ENCODE results near the gene SRMS. TPM values are rescaled to one million over a fixed set of nuclear protein-coding genes. Genes with fewer than 3 reads are reported as not detected.

The SRMS gene
- total and polyA plus RNA-seq, 10 donors, result 0.07 to 1.5 (median 0.78) TPM; not detected in 2

DNA sequence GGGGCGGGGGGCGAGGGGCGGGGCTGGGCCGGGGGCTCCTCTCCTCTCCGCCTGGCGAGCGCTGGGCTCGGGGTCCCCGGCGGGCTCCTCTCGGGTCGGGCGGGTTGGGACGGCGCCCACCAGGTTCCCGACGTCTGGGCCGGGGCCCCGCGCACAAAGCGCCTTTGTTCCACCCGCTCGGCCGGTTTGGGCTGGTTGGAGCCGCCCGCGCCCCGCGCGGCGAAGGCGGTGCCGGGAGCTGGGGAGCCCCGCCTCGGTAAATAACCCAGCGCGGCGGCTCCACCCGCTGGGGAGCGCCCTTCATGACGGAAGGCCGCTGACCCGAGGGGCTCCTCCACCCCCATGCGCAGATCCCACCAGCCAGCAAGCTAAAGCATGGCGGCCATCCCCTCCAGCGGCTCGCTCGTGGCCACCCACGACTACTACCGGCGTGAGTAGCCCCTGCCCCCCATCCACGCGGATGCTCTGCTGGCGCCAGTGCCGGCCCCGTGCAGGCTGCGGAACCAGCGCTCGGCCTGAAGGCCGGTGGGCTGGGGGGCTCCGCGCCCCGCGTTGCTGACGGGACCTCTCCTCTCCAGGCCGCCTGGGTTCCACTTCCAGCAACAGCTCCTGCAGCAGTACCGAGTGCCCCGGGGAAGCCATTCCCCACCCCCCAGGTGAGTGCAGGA is 26.5 kb downstream of the SRMS start:
- peaks cover 0 to 12% (median 8%) of the 10 kb centered on the region in 8 donors for H3K9me3 ChIP-seq
- WGBS, 5 donors, result 0 to 9% (median 3%) methylated on average over 9 to 68 of the region's 68 CpGs
- peaks cover 0 to 25% (median 8%) of the 10 kb centered on the region in 6 donors for H3K36me3 ChIP-seq
- peaks cover 14 to 49% (median 33%) of the 10 kb centered on the region in 6 donors for H3K4me1 ChIP-seq
- peak overlapping the region; percentile 78 to 97 (median 88) for H3K4me3 ChIP-seq
- H3K27ac ChIP-seq, result peak overlapping the region; percentile 81 to 96 (median 94)
- TF ChIP-seq POLR2A (IDR thresholded peaks at IDR 0.05) (no peak), POLR2AphosphoS5 (IDR thresholded peaks at IDR 0.05) (no peak)
- TF ChIP-seq, protein P1, sequence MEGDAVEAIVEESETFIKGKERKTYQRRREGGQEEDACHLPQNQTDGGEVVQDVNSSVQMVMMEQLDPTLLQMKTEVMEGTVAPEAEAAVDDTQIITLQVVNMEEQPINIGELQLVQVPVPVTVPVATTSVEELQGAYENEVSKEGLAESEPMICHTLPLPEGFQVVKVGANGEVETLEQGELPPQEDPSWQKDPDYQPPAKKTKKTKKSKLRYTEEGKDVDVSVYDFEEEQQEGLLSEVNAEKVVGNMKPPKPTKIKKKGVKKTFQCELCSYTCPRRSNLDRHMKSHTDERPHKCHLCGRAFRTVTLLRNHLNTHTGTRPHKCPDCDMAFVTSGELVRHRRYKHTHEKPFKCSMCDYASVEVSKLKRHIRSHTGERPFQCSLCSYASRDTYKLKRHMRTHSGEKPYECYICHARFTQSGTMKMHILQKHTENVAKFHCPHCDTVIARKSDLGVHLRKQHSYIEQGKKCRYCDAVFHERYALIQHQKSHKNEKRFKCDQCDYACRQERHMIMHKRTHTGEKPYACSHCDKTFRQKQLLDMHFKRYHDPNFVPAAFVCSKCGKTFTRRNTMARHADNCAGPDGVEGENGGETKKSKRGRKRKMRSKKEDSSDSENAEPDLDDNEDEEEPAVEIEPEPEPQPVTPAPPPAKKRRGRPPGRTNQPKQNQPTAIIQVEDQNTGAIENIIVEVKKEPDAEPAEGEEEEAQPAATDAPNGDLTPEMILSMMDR (IDR thresholded peaks at IDR 0.05 in 8 of 11, conservative IDR thresholded peaks at IDR 0.05 in 3 of 11), result peak in 1 of 11 experiments; percentile 26
- intact Hi-C loops (cut with DNase I; ENCODE audit: low total_unique reads), result no loop called here
- peak; percentile 94 for DNase-seq
- peaks cover 0 to 23% (median 0%) of the 10 kb centered on the region in 7 donors for H3K27me3 ChIP-seq (replicated peaks in 1 of 7)

DNA sequence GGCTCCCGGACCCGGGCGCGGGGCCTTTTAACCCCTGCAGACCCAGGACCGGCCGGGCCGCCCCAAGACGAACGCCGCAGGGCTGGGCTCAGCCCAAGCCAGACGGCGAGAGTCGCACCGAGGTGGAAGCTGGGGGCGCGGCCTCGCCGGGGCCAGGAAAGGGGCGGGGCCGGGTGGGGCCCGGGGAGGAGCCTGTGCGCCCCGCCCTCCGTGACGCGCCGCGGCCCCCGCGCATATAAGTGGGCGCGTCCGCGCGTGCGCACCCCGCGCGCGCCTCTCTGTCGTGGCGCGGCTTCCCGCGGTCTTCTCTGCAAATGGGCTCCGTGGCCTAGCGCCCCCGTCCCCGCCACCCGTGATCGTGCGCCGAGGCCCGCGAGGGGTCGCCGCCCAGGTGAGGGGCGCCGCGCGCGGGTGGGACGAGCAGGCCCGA is 27.0 kb downstream of the SRMS start, which contains the start of gene PPDPF:
Gene PPDPF, plus strand, starts transcription at position 262 of the 430 bp plus-strand sequence. CDS start 544 bp downstream, outside the sequence.
- Histone ChIP-seq H3K27ac (peak within 1 kb of the TSS; percentile 81 to 96 (median 94)), H3K4me3 (peak within 1 kb of the TSS; percentile 78 to 97 (median 88)), H3K27me3 (replicated peaks in 1 of 7) (peaks cover 0 to 23% (median 0%) of the 10 kb centered on the region in 7 donors), H3K9me3 (peaks cover 0 to 12% (median 8%) of the 10 kb centered on the region in 8 donors), H3K36me3 (peaks cover 0 to 25% (median 8%) of the 10 kb centered on the region in 6 donors), H3K4me1 (peaks cover 14 to 44% (median 33%) of the 10 kb centered on the region in 6 donors)
- TF ChIP-seq POLR2AphosphoS5 (IDR thresholded peaks at IDR 0.05), result peak; percentile 98
- TF ChIP-seq, protein P1 (IDR thresholded peaks at IDR 0.05 in 8 of 11, conservative IDR thresholded peaks at IDR 0.05 in 3 of 11), result peak in 1 of 11 experiments; percentile 1
- TF ChIP-seq POLR2A (IDR thresholded peaks at IDR 0.05), result peak; percentile 25 to 78 (median 63)
- intact Hi-C loops (cut with DNase I; ENCODE audit: low total_unique reads), result no loop called here
- 0 to 1% (median 1%) methylated on average over 23 to 64 of the region's 64 CpGs; no CpG with 5 or more reads in 1 of the 5 donors for WGBS, 5 donors
- peak; percentile 96 for DNase-seq

DNA sequence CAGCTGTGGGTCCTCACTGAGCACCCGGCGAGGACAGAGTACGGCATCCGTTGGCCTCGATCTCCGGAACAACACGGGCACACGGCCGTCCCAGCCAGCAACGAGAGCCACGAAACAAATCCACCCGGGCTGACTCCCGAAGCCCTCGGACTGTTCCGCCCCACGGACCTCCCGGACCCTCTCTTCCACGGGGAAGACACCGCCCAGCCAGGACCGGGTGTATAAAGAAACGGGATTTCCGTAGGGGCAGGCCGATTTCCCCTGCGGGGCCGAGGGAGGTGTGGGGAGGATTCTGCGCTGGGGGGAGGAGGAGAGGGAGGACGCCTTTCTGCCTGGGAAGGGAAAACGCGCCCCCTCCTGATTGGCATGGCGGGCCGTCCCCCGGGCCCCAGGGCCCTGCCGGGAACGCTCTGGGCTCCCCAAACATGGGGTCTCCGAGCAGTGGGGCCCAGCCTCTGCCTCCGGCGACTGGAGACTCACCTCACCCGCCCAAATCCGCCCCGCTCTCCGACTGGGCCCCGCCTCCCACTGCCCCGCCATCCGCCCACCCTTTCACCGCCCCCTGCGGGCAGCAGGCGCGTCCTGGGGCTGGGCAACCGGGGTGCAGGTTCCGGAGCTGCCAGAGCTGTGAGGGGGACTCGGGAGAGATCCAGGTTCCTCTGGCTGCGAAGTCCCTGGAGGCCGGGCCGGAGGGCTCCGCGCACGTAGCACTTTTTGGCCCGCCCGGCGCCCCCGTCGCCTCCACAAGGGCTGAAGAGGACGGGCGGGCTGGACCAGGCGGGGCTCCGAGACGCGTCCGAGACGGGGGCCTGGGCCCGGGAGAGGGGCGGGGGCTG is 27.7 kb downstream of the SRMS start:
- H3K4me1 ChIP-seq, result peaks cover 14 to 44% (median 33%) of the 10 kb centered on the region in 6 donors
- H3K27me3 ChIP-seq (replicated peaks in 1 of 7), result peaks cover 0 to 23% (median 0%) of the 10 kb centered on the region in 7 donors
- H3K27ac ChIP-seq, result peak overlapping the region; percentile 81 to 96 (median 94)
- intact Hi-C loops (cut with DNase I; ENCODE audit: low total_unique reads), result no loop called here
- H3K4me3 ChIP-seq, result peak overlapping the region; percentile 78 to 97 (median 88)
- H3K9me3 ChIP-seq, result peaks cover 0 to 15% (median 8%) of the 10 kb centered on the region in 8 donors
- H3K36me3 ChIP-seq, result peaks cover 0 to 25% (median 8%) of the 10 kb centered on the region in 6 donors
- TF ChIP-seq, protein P1 (IDR thresholded peaks at IDR 0.05 in 8 of 11, conservative IDR thresholded peaks at IDR 0.05 in 3 of 11), result peak in 7 of 11 experiments; percentile 2 to 47 (median 34)
- no peak for TF ChIP-seq POLR2A (IDR thresholded peaks at IDR 0.05)
- peak in 2 of 3 donors; percentile 55 to 68 for TF ChIP-seq POLR2AphosphoS5 (IDR thresholded peaks at IDR 0.05)
- WGBS, 5 donors, result 0 to 3% (median 1%) methylated on average over 19 to 72 of the region's 72 CpGs
- DNase-seq, result peak; percentile 94

Measured in spleen (tissue), 11 donors.